Activated CD4-positive, alpha-beta memory T cell treated with anti-CD3 and anti-CD28 coated beads, Interleukin-2, amount 10 ng/mL, durations not matched to agents 7 days and 5 days (primary cell): ENCODE measurements around the gene LYZL4. TPM values are rescaled to one million over a fixed set of nuclear protein-coding genes. Genes with fewer than 3 reads are reported as not detected.

ENCODE experiments used
- CTCF ChIA-PET: fragments of 350-600 bp; sonication (Branson Sonifier 250); formaldehyde crosslinking; loops from one replicate; lab custom pipeline; 2021; ENCODE audit warnings: antibody characterized with exemption, inconsistent platforms; lab: Charles Lee
- POLR2A ChIA-PET: fragments of 350-600 bp; sonication (Branson Sonifier 250); formaldehyde crosslinking; loops from one replicate; lab custom pipeline; 2021; ENCODE audit warnings: antibody characterized with exemption; lab: Charles Lee
- DNase-seq: peaks from one replicate; pipeline ENCODE4 v3.0.0-alpha.2; 2020
- H3K27ac Mint-ChIP-seq: one replicate; pipeline ENCODE4 v1.8.0; 2021; ENCODE audit warnings: mild to moderate bottlenecking, mixed read lengths
- H3K27me3 Mint-ChIP-seq: one replicate; pipeline ENCODE4 v1.8.0; 2021; ENCODE audit warnings: mixed read lengths
- H3K36me3 Mint-ChIP-seq: one replicate; pipeline ENCODE4 v1.8.0; 2021; ENCODE audit warnings: low read depth, mixed read lengths
- H3K4me1 Mint-ChIP-seq: one replicate; pipeline ENCODE4 v1.8.0; 2021; ENCODE audit warnings: mixed read lengths
- H3K4me3 Mint-ChIP-seq: one replicate; pipeline ENCODE4 v1.8.0; 2021; ENCODE audit warnings: mild to moderate bottlenecking, mixed read lengths
- H3K9me3 Mint-ChIP-seq: one replicate; pipeline ENCODE4 v1.8.0; 2021; ENCODE audit warnings: mixed read lengths
- total RNA-seq, 2 experiments: library from RNA; stranded (reverse); gene quantifications; one replicate each; pipeline ENCODE4 v1.2.3, GENCODE V29; 2021

The LYZL4 gene
- total RNA-seq, 2 experiments from 2014 or later: not detected

- no peak overlapping the region for H3K27ac Mint-ChIP-seq
- ChIA-PET CTCF (no interaction called here), POLR2A (no interaction called here)
- H3K27me3 Mint-ChIP-seq: peaks cover 24% of the 10 kb centered on the region
- no peaks in the 10 kb centered on the region for H3K36me3 Mint-ChIP-seq
- H3K4me3 Mint-ChIP-seq: no peak overlapping the region
- H3K4me1 Mint-ChIP-seq: no peaks in the 10 kb centered on the region
- DNase-seq: no peak
- H3K9me3 Mint-ChIP-seq: no peaks in the 10 kb centered on the region
These were observed 2.2 kb upstream of the LYZL4 start for GRCh38 chr3:42412526-42413155.

- no peak for DNase-seq
- peaks cover 21% of the 10 kb centered on the region for H3K27me3 Mint-ChIP-seq
- no peak overlapping the region for H3K4me3 Mint-ChIP-seq
- H3K4me1 Mint-ChIP-seq: no peaks in the 10 kb centered on the region
- POLR2A ChIA-PET: no interaction called here
- H3K36me3 Mint-ChIP-seq: no peaks in the 10 kb centered on the region
- no peaks in the 10 kb centered on the region for H3K9me3 Mint-ChIP-seq
- no peak overlapping the region for H3K27ac Mint-ChIP-seq
- CTCF ChIA-PET: no interaction called here
These were observed 1.0 kb upstream of the LYZL4 start for GRCh38 chr3:42411429-42411828.

DNA sequence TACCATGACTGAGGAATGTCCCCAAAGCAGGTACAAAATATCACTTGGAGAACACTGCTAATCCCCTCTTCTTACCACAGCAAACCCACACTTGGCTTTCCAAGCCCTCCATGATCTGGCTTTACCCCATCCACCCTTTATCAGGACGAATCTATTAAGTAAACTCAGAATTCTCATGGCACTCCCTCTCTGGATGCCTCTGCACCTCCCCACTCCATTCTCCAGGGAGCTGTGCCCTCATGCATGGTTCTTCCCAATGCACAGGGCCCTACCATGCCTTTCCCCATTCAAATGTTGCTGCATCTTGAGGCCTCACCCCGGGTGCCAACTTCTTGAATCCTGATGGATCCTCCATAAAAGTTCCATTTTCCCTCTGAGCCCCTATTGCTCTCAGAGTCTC is 2.3 kb downstream of the LYZL4 start:
- no peak overlapping the region for H3K4me3 Mint-ChIP-seq
- H3K27me3 Mint-ChIP-seq: peaks cover 18% of the 10 kb centered on the region
- no peaks in the 10 kb centered on the region for H3K4me1 Mint-ChIP-seq
- POLR2A ChIA-PET: no interaction called here
- no peaks in the 10 kb centered on the region for H3K36me3 Mint-ChIP-seq
- CTCF ChIA-PET: no interaction called here
- H3K27ac Mint-ChIP-seq: no peak overlapping the region
- H3K9me3 Mint-ChIP-seq: no peaks in the 10 kb centered on the region
- no peak for DNase-seq

- Mint-ChIP-seq H3K27me3 (peaks cover 20% of the 10 kb centered on the region), H3K4me1 (no peaks in the 10 kb centered on the region), H3K27ac (no peak overlapping the region), H3K4me3 (no peak overlapping the region), H3K9me3 (no peaks in the 10 kb centered on the region), H3K36me3 (no peaks in the 10 kb centered on the region)
- ChIA-PET POLR2A (no interaction called here), CTCF (no interaction called here)
- no peak for DNase-seq
These were observed 3.5 kb downstream of the LYZL4 start for GRCh38 chr3:42406727-42407450.

GRCh38 chr3:42405857-42406256 is 4.6 kb downstream of the LYZL4 start:
- no peak for DNase-seq
- POLR2A ChIA-PET: no interaction called here
- Mint-ChIP-seq H3K27me3 (peaks cover 22% of the 10 kb centered on the region), H3K27ac (no peak overlapping the region), H3K4me1 (no peaks in the 10 kb centered on the region), H3K36me3 (no peaks in the 10 kb centered on the region), H3K9me3 (no peaks in the 10 kb centered on the region), H3K4me3 (no peak overlapping the region)
- CTCF ChIA-PET: interaction anchor here (1.2 kb wide), 1 partner anchor 159 kb away, joined by 4 read pairs; no protein-coding TSS in a partner anchor

DNA sequence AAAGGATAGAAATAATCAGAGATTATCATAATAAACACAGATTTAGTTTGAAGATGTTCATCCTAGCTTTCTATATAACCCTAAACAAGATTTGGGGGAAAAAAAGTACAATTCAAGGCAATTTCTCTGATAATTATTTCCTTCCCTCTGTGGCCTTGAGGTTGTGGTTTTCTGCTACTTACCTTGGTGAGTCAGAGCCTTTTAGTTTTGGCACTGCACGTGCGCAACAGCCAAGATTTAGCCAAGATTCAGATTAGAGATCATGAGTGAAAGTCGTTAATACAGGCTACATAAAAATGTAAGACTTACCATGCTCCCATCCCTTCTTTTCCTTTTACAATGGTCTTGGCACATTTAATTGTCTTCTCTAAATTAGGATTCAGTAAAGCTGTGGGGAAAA is 6.7 kb downstream of the LYZL4 start:
- Mint-ChIP-seq H3K36me3 (no peaks in the 10 kb centered on the region), H3K27me3 (peaks cover 19% of the 10 kb centered on the region), H3K9me3 (no peaks in the 10 kb centered on the region), H3K27ac (no peak overlapping the region), H3K4me3 (no peak overlapping the region), H3K4me1 (no peaks in the 10 kb centered on the region)
- POLR2A ChIA-PET: no interaction called here
- CTCF ChIA-PET: no interaction called here
- no peak for DNase-seq

GRCh38 chr3:42402394-42403096 is 7.9 kb downstream of the LYZL4 start:
- no peak for DNase-seq
- H3K36me3 Mint-ChIP-seq: no peaks in the 10 kb centered on the region
- H3K9me3 Mint-ChIP-seq: no peaks in the 10 kb centered on the region
- H3K4me1 Mint-ChIP-seq: no peaks in the 10 kb centered on the region
- ChIA-PET CTCF (no interaction called here), POLR2A (no interaction called here)
- no peak overlapping the region for H3K4me3 Mint-ChIP-seq
- peaks cover 12% of the 10 kb centered on the region for H3K27me3 Mint-ChIP-seq
- H3K27ac Mint-ChIP-seq: no peak overlapping the region

- Mint-ChIP-seq H3K36me3 (no peaks in the 10 kb centered on the region), H3K4me1 (no peaks in the 10 kb centered on the region), H3K9me3 (no peaks in the 10 kb centered on the region), H3K27ac (no peak overlapping the region), H3K27me3 (peaks cover 15% of the 10 kb centered on the region), H3K4me3 (no peak overlapping the region)
- POLR2A ChIA-PET: no interaction called here
- CTCF ChIA-PET: no interaction called here
- DNase-seq: no peak
These were observed 12.3 kb downstream of the LYZL4 start for GRCh38 chr3:42398080-42398479.

GRCh38 chr3:42397644-42398043 is 12.8 kb downstream of the LYZL4 start:
- H3K27ac Mint-ChIP-seq: no peak overlapping the region
- POLR2A ChIA-PET: no interaction called here
- CTCF ChIA-PET: no interaction called here
- no peaks in the 10 kb centered on the region for H3K4me1 Mint-ChIP-seq
- no peaks in the 10 kb centered on the region for H3K36me3 Mint-ChIP-seq
- no peak overlapping the region for H3K4me3 Mint-ChIP-seq
- H3K9me3 Mint-ChIP-seq: no peaks in the 10 kb centered on the region
- no peak for DNase-seq
- H3K27me3 Mint-ChIP-seq: peaks cover 13% of the 10 kb centered on the region

GRCh38 chr3:42394579-42395288 is 15.7 kb downstream of the LYZL4 start:
- H3K4me1 Mint-ChIP-seq: no peaks in the 10 kb centered on the region
- no peaks in the 10 kb centered on the region for H3K9me3 Mint-ChIP-seq
- H3K27me3 Mint-ChIP-seq: peaks cover 3% of the 10 kb centered on the region
- ChIA-PET POLR2A (no interaction called here), CTCF (no interaction called here)
- DNase-seq: no peak
- H3K27ac Mint-ChIP-seq: no peak overlapping the region
- no peak overlapping the region for H3K4me3 Mint-ChIP-seq
- no peaks in the 10 kb centered on the region for H3K36me3 Mint-ChIP-seq

- CTCF ChIA-PET: interaction anchor here (1.0 kb wide), 1 partner anchor 55 kb away, joined by 3 read pairs; no protein-coding TSS in a partner anchor
These were observed 22.4 kb downstream of the LYZL4 start for GRCh38 chr3:42387802-42388651.

DNA sequence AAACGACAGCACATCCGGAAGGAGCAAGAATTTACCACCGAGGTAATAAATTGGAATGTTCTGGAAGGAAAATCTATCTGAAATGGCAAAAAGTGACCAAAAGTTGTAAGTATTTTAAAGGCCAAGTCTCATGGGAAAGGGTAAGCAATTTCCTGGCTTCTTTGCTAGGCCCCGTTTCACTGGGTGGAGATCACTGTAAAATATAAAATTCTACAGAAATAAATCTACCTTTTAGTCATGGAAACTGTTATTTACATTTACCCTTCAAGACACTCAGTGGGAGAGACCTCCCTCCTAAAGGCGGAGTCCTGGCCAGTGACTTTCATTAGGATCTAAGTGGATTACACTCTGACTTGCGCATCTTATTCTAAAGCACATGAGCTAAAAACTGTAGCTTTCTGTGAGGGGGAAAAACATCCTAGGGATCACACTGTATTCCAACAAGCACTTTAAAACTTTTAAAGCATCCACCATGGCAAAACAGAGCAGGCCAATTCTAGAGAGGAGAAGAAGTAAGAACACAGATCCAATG is 28.8 kb downstream of the LYZL4 start:
- no peaks in the 10 kb centered on the region for H3K9me3 Mint-ChIP-seq
- no peaks in the 10 kb centered on the region for H3K36me3 Mint-ChIP-seq
- H3K4me1 Mint-ChIP-seq: no peaks in the 10 kb centered on the region
- peaks cover 8% of the 10 kb centered on the region for H3K27me3 Mint-ChIP-seq
- no peak overlapping the region for H3K4me3 Mint-ChIP-seq
- DNase-seq: no peak
- no peak overlapping the region for H3K27ac Mint-ChIP-seq
- ChIA-PET CTCF (no interaction called here), POLR2A (no interaction called here)

More at GRCh38 chr3:42387802-42388651, 22.4 kb downstream of the LYZL4 start:
- Mint-ChIP-seq H3K9me3 (no peaks in the 10 kb centered on the region), H3K4me3 (no peak overlapping the region), H3K27ac (peak overlapping the region; percentile 78), H3K27me3 (peaks cover 8% of the 10 kb centered on the region), H3K4me1 (peaks cover 20% of the 10 kb centered on the region), H3K36me3 (no peaks in the 10 kb centered on the region)
- POLR2A ChIA-PET: no interaction called here
- DNase-seq: peak; percentile 21
